HepG2 (cell line): ENCODE measurements around the gene BRCA1. TPM values are rescaled to one million over a fixed set of nuclear protein-coding genes. Genes with fewer than 3 reads are reported as not detected.
A peak's percentile ranks its signal among the peaks of the same experiment; 100 is the strongest.

Experiments used
- ARID3A ChIP-seq: IDR thresholded peaks from 2 replicates; pipeline ENCODE4 v1.6.1; 2012; ENCODE audit warnings: low read depth, low read length, improper control_type of control experiment
- DDIT3 ChIP-seq: sonication (generic); formaldehyde crosslinking; IDR thresholded peaks from 2 replicates; pipeline ENCODE4 v1.4.0; 2020; ENCODE audit warnings: mild to moderate bottlenecking, missing genetic modification reagents
- FOXA3 ChIP-seq: IDR thresholded peaks from 2 replicates; pipeline ENCODE4 v1.6.1; 2016; ENCODE audit warnings: missing genetic modification reagents, missing compliant biosample characterization
- FOXP1 ChIP-seq, 2 experiments: fragments of 450-650 bp in 1 of 2; IDR thresholded peaks; 2 replicates each; pipeline ENCODE4 v1.6.1; 2017 to 2018; ENCODE audit warnings: antibody characterized with exemption in 1 of 2
- FOXP4 ChIP-seq: sonication (generic); formaldehyde crosslinking; IDR thresholded peaks from 2 replicates; pipeline ENCODE4 v1.4.0; 2020; ENCODE audit warnings: missing genetic modification reagents
- HNF1A ChIP-seq, 2 experiments: sonication (generic) in 1 of 2; formaldehyde crosslinking in 1 of 2; IDR thresholded peaks; 2 replicates each; pipeline versions ENCODE4 v1.4.0 to v1.6.1; 2016 to 2020; ENCODE audit warnings: borderline replicate concordance in 1 of 2, low read depth in 1 of 2, mild to moderate bottlenecking in 1 of 2, missing genetic modification reagents in 1 of 2
- KAT8 ChIP-seq: IDR thresholded peaks from 2 replicates; pipeline ENCODE4 v1.6.1; 2016; ENCODE audit warnings: missing genetic modification reagents, missing compliant biosample characterization
- MAF1 ChIP-seq: sonication (generic); formaldehyde crosslinking; IDR thresholded peaks from 2 replicates; pipeline ENCODE4 v1.5.0; 2020; ENCODE audit warnings: missing genetic modification reagents, borderline replicate concordance
- NFYC ChIP-seq: IDR thresholded peaks from 2 replicates; pipeline ENCODE4 v1.6.1; 2016; ENCODE audit warnings: missing genetic modification reagents, missing compliant biosample characterization
- PAXIP1 ChIP-seq: sonication (generic); formaldehyde crosslinking; conservative IDR thresholded peaks from 2 replicates; pipeline ENCODE4 v1.4.0; 2020; ENCODE audit warnings: mild to moderate bottlenecking, missing genetic modification reagents, moderate library complexity
- PHF21A ChIP-seq: sonication (generic); formaldehyde crosslinking; IDR thresholded peaks from 2 replicates; pipeline ENCODE4 v1.5.0; 2020; ENCODE audit warnings: mild to moderate bottlenecking, missing genetic modification reagents
- SOX5 ChIP-seq: IDR thresholded peaks from 2 replicates; pipeline ENCODE4 v1.6.1; 2016; ENCODE audit warnings: borderline replicate concordance
- SOX6 ChIP-seq, 2 experiments: fragments of 450-650 bp in 1 of 2; sonication (generic) in 1 of 2; formaldehyde crosslinking in 1 of 2; IDR thresholded peaks; 2 replicates each; pipeline versions ENCODE4 v1.4.0 to v1.6.1; 2017 to 2020; ENCODE audit warnings: antibody characterized with exemption in 1 of 2, mild to moderate bottlenecking in 1 of 2, missing genetic modification reagents in 1 of 2
- SP4 ChIP-seq: sonication (generic); formaldehyde crosslinking; IDR thresholded peaks from 2 replicates; pipeline ENCODE4 v1.8.1; 2023; ENCODE audit warnings: mild to moderate bottlenecking, missing genetic modification reagents
- ZMYM2 ChIP-seq: sonication (generic); formaldehyde crosslinking; IDR thresholded peaks from 2 replicates; pipeline ENCODE4 v1.8.0; 2022; ENCODE audit warnings: mild to moderate bottlenecking, missing genetic modification reagents
- ZNF354B ChIP-seq: sonication (generic); formaldehyde crosslinking; IDR thresholded peaks from 2 replicates; pipeline ENCODE4 v1.8.0; 2022; ENCODE audit warnings: mild to moderate bottlenecking, missing genetic modification reagents
- ZNF570 ChIP-seq: sonication (generic); formaldehyde crosslinking; IDR thresholded peaks from 2 replicates; pipeline ENCODE4 v1.4.0; 2020; ENCODE audit warnings: mild to moderate bottlenecking, missing genetic modification reagents, borderline replicate concordance
- ZNF891 ChIP-seq: sonication (generic); formaldehyde crosslinking; IDR thresholded peaks from 2 replicates; pipeline ENCODE4 v1.5.0; 2020; ENCODE audit warnings: mild to moderate bottlenecking, missing genetic modification reagents
- polyA plus RNA-seq, 8 experiments: library from polyadenylated mRNA; depleted of rRNA in 3 of 8; stranded (reverse) in 7 of 8; unstranded in 1 of 8; fragments of >200 nt; fragmentation: Illumina TruSeq in 4 of 8; extraction: Trizol in 4 of 8; gene quantifications; 2 replicates each; pipeline versions ENCODE4 v1.2.1 to v1.2.3, GENCODE V29; 2011 to 2016; ENCODE audit warnings: low read depth in 4 of 8, missing spikeins in 1 of 8, mixed read lengths in 1 of 8; ENCODE audit not compliant: insufficient read depth in 1 of 8
- total RNA-seq, 5 experiments: library from RNA; depleted of rRNA; stranded (reverse); fragments of >200 nt; fragmentation: Illumina TruSeq; extraction: Trizol; gene quantifications; 2 replicates each; pipeline ENCODE4 v1.2.3, GENCODE V29; 2016; ENCODE audit warnings: low read depth in 1 of 5

Gene BRCA1
- total and polyA plus RNA-seq, 2 of the 13 experiments (the other 11 are each of a cell fraction or from before 2014, with no cell fraction given): 13.3 to 37.5 TPM

GRCh38 chr17:43040655-43041054, 84.5 kb downstream of the BRCA1 start (continued):
- 0 out of 2 replicates have a peak, but pooled peaks have one; percentile 35 for TF ChIP-seq PHF21A
- no peak for TF ChIP-seq ZNF354B (CRISPR knock-in tag)
- no peak for TF ChIP-seq MAF1 (CRISPR knock-in tag)
- TF ChIP-seq SP4 (CRISPR knock-in tag): 0 out of 2 replicates have a peak, but pooled peaks have one; percentile 24
- no peak for TF ChIP-seq KAT8
- no peak for TF ChIP-seq NFYC (CRISPR knock-in tag)
- TF ChIP-seq ZMYM2: no peak
- peak; percentile 42; the same call in 1 of the 2 replicates for TF ChIP-seq PAXIP1
- peak; percentile 86 for TF ChIP-seq ARID3A
- peak; percentile 63 for TF ChIP-seq FOXA3 (CRISPR knock-in tag)
- no peak for TF ChIP-seq ZNF570 (CRISPR knock-in tag)
- TF ChIP-seq FOXP4 (CRISPR knock-in tag): peak; percentile 37; the same call in 1 of the 2 replicates
- TF ChIP-seq SOX5 (CRISPR knock-in tag): no peak
- no peak for TF ChIP-seq DDIT3 (CRISPR knock-in tag)
- TF ChIP-seq HNF1A (IDR thresholded peaks at IDR 0.05; ENCODE audit: low read depth): peak; percentile 43; the same call in 1 of the 2 replicates
- no peak for TF ChIP-seq HNF1A (CRISPR knock-in tag; IDR thresholded peaks at IDR 0.05; ENCODE audit: borderline replicate concordance)
- no peak for TF ChIP-seq FOXP1 (IDR thresholded peaks at IDR 0.05)
- TF ChIP-seq FOXP1 (CRISPR knock-in tag; IDR thresholded peaks at IDR 0.05): peak; percentile 55; the same call in 1 of the 2 replicates
- TF ChIP-seq SOX6 (IDR thresholded peaks at IDR 0.05): no peak
- peak; percentile 70; the same call in 1 of the 2 replicates for TF ChIP-seq SOX6 (CRISPR knock-in tag; IDR thresholded peaks at IDR 0.05)
- no peak for TF ChIP-seq ZNF891 (CRISPR knock-in tag)
